ENCODE measurements around the gene SBNO1. TPM values are rescaled to one million over a fixed set of nuclear protein-coding genes. Genes with fewer than 3 reads are reported as not detected.

Gene SBNO1
- total and polyA plus RNA-seq, 8 donors, result 26.5 to 32.1 (median 28.8) TPM

- Histone ChIP-seq H3K27ac (no peak overlapping the region), H3K4me3 (no peak overlapping the region), H3K9me3 (no peaks in the 10 kb centered on the region), H3K36me3 (peaks cover 0 to 86% of the 10 kb centered on the region in 2 donors), H3K4me1 (peaks cover 15 to 31% of the 10 kb centered on the region in 2 donors), H3K27me3 (no peaks in the 10 kb centered on the region)
- DNase-seq, result no peak
- no peak for ATAC-seq
- TF ChIP-seq CTCF (IDR thresholded peaks at IDR 0.05), result no peak
- intact Hi-C loops (cut with DNase I), result no loop called here
Observed at GRCh38 chr12:123397400-123397799, 32.8 kb upstream of the SBNO1 start.

GRCh38 chr12:123396954-123397353 lies 32.3 kb upstream of the SBNO1 start:
- Histone ChIP-seq H3K4me1 (peaks cover 15 to 35% of the 10 kb centered on the region in 2 donors), H3K9me3 (no peaks in the 10 kb centered on the region), H3K27ac (no peak overlapping the region), H3K4me3 (no peak overlapping the region), H3K27me3 (no peaks in the 10 kb centered on the region), H3K36me3 (peaks cover 0 to 86% of the 10 kb centered on the region in 2 donors)
- ATAC-seq (no peak), DNase-seq (no peak)
- intact Hi-C loops (cut with DNase I), result no loop called here
- TF ChIP-seq CTCF (IDR thresholded peaks at IDR 0.05), result no peak

GRCh38 chr12:123396543-123396942 lies 31.9 kb upstream of the SBNO1 start:
- Histone ChIP-seq H3K4me1 (peaks cover 19 to 35% of the 10 kb centered on the region in 2 donors), H3K27me3 (no peaks in the 10 kb centered on the region), H3K4me3 (no peak overlapping the region), H3K27ac (peak overlapping the region in 1 of 2 donors; percentile 33), H3K36me3 (peaks cover 0 to 86% of the 10 kb centered on the region in 2 donors), H3K9me3 (no peaks in the 10 kb centered on the region)
- TF ChIP-seq CTCF (IDR thresholded peaks at IDR 0.05), result no peak
- intact Hi-C loops (cut with DNase I), result no loop called here
- ATAC-seq, result no peak
- no peak for DNase-seq

- ATAC-seq (no peak), DNase-seq (no peak)
- intact Hi-C loops (cut with DNase I), result no loop called here
- no peak overlapping the region for H3K4me3 ChIP-seq
- peaks cover 31 to 45% of the 10 kb centered on the region in 2 donors for H3K4me1 ChIP-seq
- H3K36me3 ChIP-seq, result peaks cover 0 to 92% of the 10 kb centered on the region in 2 donors
- H3K27ac ChIP-seq, result no peak overlapping the region
- TF ChIP-seq CTCF (IDR thresholded peaks at IDR 0.05), result no peak
- no peaks in the 10 kb centered on the region for H3K9me3 ChIP-seq
- H3K27me3 ChIP-seq, result no peaks in the 10 kb centered on the region
Observed at GRCh38 chr12:123395236-123395635, 30.6 kb upstream of the SBNO1 start.

- no peaks in the 10 kb centered on the region for H3K9me3 ChIP-seq
- H3K27ac ChIP-seq, result no peak overlapping the region
- no peak for ATAC-seq
- no peaks in the 10 kb centered on the region for H3K27me3 ChIP-seq
- peaks cover 30 to 46% of the 10 kb centered on the region in 2 donors for H3K4me1 ChIP-seq
- TF ChIP-seq CTCF (IDR thresholded peaks at IDR 0.05), result no peak
- H3K4me3 ChIP-seq, result no peak overlapping the region
- intact Hi-C loops (cut with DNase I), result no loop called here
- H3K36me3 ChIP-seq, result peaks cover 0 to 80% of the 10 kb centered on the region in 2 donors
- no peak for DNase-seq
Observed at GRCh38 chr12:123393747-123394146, 29.1 kb upstream of the SBNO1 start.

All from left lung (tissue), 10 donors.